Panc1 (cell line): ENCODE results near the gene HLA-DOB.

ENCODE experiments used
- CTCF ChIP-seq: fragments of 450-650 bp; IDR thresholded peaks from 2 replicates; pipeline ENCODE4 v1.5.1; 2017; ENCODE audit warnings: mild to moderate bottlenecking
- POLR2AphosphoS5 ChIP-seq: IDR thresholded peaks from 2 replicates; pipeline ENCODE4 v1.6.1; 2012; ENCODE audit warnings: mild to moderate bottlenecking, low read depth, low read length, moderate library complexity

DNA sequence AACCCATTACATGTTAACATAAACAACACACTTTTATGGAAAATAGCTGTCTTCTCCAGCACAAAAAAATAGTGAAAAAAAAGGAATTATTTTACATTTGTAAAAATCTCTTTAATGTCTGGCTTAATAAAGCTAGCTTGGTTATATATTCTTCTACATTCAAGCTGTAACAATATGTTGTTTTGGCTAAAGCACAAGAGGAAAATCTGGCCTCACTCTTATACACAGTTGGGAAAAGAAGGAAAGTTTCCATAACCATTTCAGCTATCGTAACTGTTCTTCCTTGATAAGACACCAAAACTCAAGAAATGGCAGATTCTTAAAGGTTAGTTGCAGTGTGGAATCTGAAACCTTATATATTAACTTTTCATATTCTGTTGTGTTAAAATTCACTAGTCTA, 7.6 kb downstream of the HLA-DOB start:
- no peak for TF ChIP-seq CTCF
- no peak for TF ChIP-seq POLR2AphosphoS5
